ENCODE data around the gene BCAS3.

DNA sequence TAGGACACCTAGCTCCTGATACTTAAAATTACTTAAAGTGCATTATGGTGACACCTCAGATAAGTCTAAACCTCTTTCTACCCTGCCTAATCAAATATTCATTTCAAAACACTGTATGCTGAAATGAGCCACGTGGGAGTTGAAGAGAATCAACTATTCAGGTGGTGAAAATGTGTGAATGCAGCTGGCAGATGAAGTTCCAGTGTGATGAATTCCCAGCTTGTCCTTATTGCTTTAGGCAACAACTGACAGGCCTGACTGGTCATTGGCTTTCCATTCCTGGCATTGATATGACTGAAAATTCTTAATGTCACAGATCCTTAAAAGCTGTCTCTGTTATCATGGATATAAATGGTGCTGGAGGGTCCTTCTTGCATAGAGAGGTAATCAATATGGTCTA, 420.1 kb downstream of the BCAS3 start:
- TF ChIP-seq, protein P1, sequence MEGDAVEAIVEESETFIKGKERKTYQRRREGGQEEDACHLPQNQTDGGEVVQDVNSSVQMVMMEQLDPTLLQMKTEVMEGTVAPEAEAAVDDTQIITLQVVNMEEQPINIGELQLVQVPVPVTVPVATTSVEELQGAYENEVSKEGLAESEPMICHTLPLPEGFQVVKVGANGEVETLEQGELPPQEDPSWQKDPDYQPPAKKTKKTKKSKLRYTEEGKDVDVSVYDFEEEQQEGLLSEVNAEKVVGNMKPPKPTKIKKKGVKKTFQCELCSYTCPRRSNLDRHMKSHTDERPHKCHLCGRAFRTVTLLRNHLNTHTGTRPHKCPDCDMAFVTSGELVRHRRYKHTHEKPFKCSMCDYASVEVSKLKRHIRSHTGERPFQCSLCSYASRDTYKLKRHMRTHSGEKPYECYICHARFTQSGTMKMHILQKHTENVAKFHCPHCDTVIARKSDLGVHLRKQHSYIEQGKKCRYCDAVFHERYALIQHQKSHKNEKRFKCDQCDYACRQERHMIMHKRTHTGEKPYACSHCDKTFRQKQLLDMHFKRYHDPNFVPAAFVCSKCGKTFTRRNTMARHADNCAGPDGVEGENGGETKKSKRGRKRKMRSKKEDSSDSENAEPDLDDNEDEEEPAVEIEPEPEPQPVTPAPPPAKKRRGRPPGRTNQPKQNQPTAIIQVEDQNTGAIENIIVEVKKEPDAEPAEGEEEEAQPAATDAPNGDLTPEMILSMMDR (IDR thresholded peaks at IDR 0.05), result no peak
- no peak for TF ChIP-seq ZFX (IDR thresholded peaks at IDR 0.05; ENCODE audit: borderline replicate concordance)
